ENCODE data around the gene AMY2B.

GRCh38 chr1:103529746-103530145, 41.6 kb upstream of the AMY2B start:
- TF ChIP-seq CTCF (IDR thresholded peaks at IDR 0.05) (no peak), POLR2A (IDR thresholded peaks at IDR 0.05) (no peak)

Measured in ovary (tissue), 3 donors.